Vagina (tissue), 2 donors: ENCODE results near the gene CNGB1.

Experiments used
- CTCF ChIP-seq, 3 experiments: fragments of 450-650 bp in 2 of 3; fragments of 200-600 bp in 1 of 3; sonication (generic) in 1 of 3; IDR thresholded peaks; one replicate each; pipeline ENCODE4 v1.5.1; 2017 to 2019; ENCODE audit warnings: antibody characterized with exemption in 3 of 3, mild to moderate bottlenecking in 2 of 3, moderate library complexity in 2 of 3
- POLR2A ChIP-seq, 2 donors: fragments of 450-650 bp; IDR thresholded peaks; one replicate each; pipeline ENCODE4 v1.6.1; 2017; ENCODE audit warnings: antibody characterized with exemption in 2 of 2, mild to moderate bottlenecking in 2 of 2, moderate library complexity in 2 of 2

- TF ChIP-seq CTCF (IDR thresholded peaks at IDR 0.05) (no peak), POLR2A (IDR thresholded peaks at IDR 0.05) (no peak)
Measured at GRCh38 chr16:57855188-57855587, 115.7 kb downstream of the CNGB1 start.
